GM23338 (cell line): ENCODE data around the gene KCTD1. TPM values are rescaled to one million over a fixed set of nuclear protein-coding genes. Genes with fewer than 3 reads are reported as not detected.
A peak's percentile ranks its signal among the peaks of the same experiment; 100 is the strongest.

Source experiments
- ATAC-seq: fragments of 200-7000 bp; cut with Tn5 transposase; 3 replicates; pipeline ENCODE4 v1.9.1; 2020
- DNase-seq: peaks from one replicate; pipeline ENCODE4 v3.0.0-alpha.2; 2015; ENCODE audit warnings: low spot score
- H2AFZ ChIP-seq: fragments of 200-600 bp; sonication (generic); 2 replicates; pipeline ENCODE4 v1.8.0; 2016; ENCODE audit warnings: antibody characterized with exemption, mild to moderate bottlenecking, moderate library complexity
- H3F3A ChIP-seq: fragments of 200-600 bp; sonication (generic); replicated peaks from 2 replicates; pipeline ENCODE4 v1.8.0; 2017; ENCODE audit warnings: antibody characterized with exemption, mixed run types, low read depth
- H3K27ac ChIP-seq: fragments of 200-600 bp; sonication (generic); 2 replicates; pipeline ENCODE4 v1.6.1; 2016; ENCODE audit warnings: low read depth
- H3K27me3 ChIP-seq: fragments of 200-600 bp; sonication (generic); 2 replicates; pipeline ENCODE4 v1.8.0; 2016; ENCODE audit warnings: mild to moderate bottlenecking, mixed run types, moderate library complexity; ENCODE audit not compliant: insufficient read depth
- H3K36me3 ChIP-seq: fragments of 200-600 bp; sonication (generic); 2 replicates; pipeline ENCODE4 v1.8.0; 2016; ENCODE audit warnings: mild to moderate bottlenecking; ENCODE audit not compliant: insufficient read depth
- H3K4me1 ChIP-seq: fragments of 200-600 bp; sonication (generic); 2 replicates; pipeline ENCODE4 v1.8.0; 2016; ENCODE audit warnings: mild to moderate bottlenecking, moderate library complexity; ENCODE audit not compliant: insufficient read depth
- H3K4me2 ChIP-seq: fragments of 200-600 bp; sonication (generic); 2 replicates; pipeline ENCODE4 v1.7.1; 2017; ENCODE audit warnings: mixed run types
- H3K4me3 ChIP-seq: fragments of 200-600 bp; sonication (generic); 2 replicates; pipeline ENCODE4 v1.6.1; 2016; ENCODE audit warnings: mixed run types
- H3K79me2 ChIP-seq: fragments of 200-600 bp; sonication (generic); replicated peaks from 2 replicates; pipeline ENCODE4 v1.8.0; 2017; ENCODE audit warnings: mild to moderate bottlenecking; ENCODE audit not compliant: insufficient read depth
- H3K9me2 ChIP-seq: fragments of 200-600 bp; sonication (generic); 2 replicates; pipeline ENCODE4 v1.8.0; 2017; ENCODE audit not compliant: insufficient read depth
- H4K20me1 ChIP-seq: fragments of 200-600 bp; sonication (generic); replicated peaks from 2 replicates; pipeline ENCODE4 v1.8.0; 2017; ENCODE audit warnings: mild to moderate bottlenecking; ENCODE audit not compliant: insufficient read depth
- H3K27ac Mint-ChIP-seq: 2 replicates; pipeline ENCODE4 v1.8.0; 2020; ENCODE audit warnings: inconsistent platforms, mild to moderate bottlenecking, moderate library complexity, mixed read lengths
- H3K27me3 Mint-ChIP-seq: 3 replicates; pipeline ENCODE4 v1.8.0; 2022; ENCODE audit warnings: low read depth, mild to moderate bottlenecking, moderate library complexity, mixed read lengths, inconsistent platforms; ENCODE audit not compliant: insufficient read depth, poor library complexity
- H3K36me3 Mint-ChIP-seq: 3 replicates; pipeline ENCODE4 v1.8.0; 2021; ENCODE audit warnings: low read depth, mild to moderate bottlenecking, inconsistent platforms, moderate library complexity, mixed read lengths
- H3K4me1 Mint-ChIP-seq: 3 replicates; pipeline ENCODE4 v1.8.0; 2020; ENCODE audit warnings: mild to moderate bottlenecking, inconsistent platforms, mixed read lengths
- H3K4me3 Mint-ChIP-seq: 3 replicates; pipeline ENCODE4 v1.8.0; 2021; ENCODE audit warnings: moderate library complexity, mild to moderate bottlenecking, inconsistent platforms, mixed read lengths
- H3K9me3 Mint-ChIP-seq: 3 replicates; pipeline ENCODE4 v1.8.0; 2020; ENCODE audit warnings: moderate library complexity, mild to moderate bottlenecking, inconsistent platforms, mixed read lengths
- CREB1 ChIP-seq: fragments of 250-450 bp; sonication (Bioruptor Pico); IDR thresholded peaks from 2 replicates; pipeline ENCODE4 v1.5.0; 2020; ENCODE audit warnings: low read depth, mild to moderate bottlenecking, moderate library complexity
- EZH2phosphoT487 ChIP-seq: fragments of 200-600 bp; sonication (generic); IDR thresholded peaks from one replicate; pipeline ENCODE4 v1.8.1; 2018; ENCODE audit warnings: antibody characterized with exemption; ENCODE audit not compliant: unreplicated experiment
- POLR2AphosphoS5 ChIP-seq: IDR thresholded peaks from 2 replicates; pipeline ENCODE4 v1.6.1; 2016; ENCODE audit warnings: antibody characterized with exemption, low read depth
- ZNF114 ChIP-seq: fragments of 250-450 bp; sonication (Bioruptor Pico); IDR thresholded peaks from 2 replicates; pipeline ENCODE4 v1.5.0; 2020; ENCODE audit warnings: mild to moderate bottlenecking, moderate library complexity
- ZNF331 ChIP-seq: fragments of 250-450 bp; sonication (Bioruptor Pico); IDR thresholded peaks from 2 replicates; pipeline ENCODE4 v1.5.0; 2020; ENCODE audit warnings: low read depth, mild to moderate bottlenecking, moderate library complexity
- polyA plus RNA-seq: library from polyadenylated mRNA; unstranded; fragments of >200 nt; fragmentation: Nextera tagmentation; extraction: Ambion mirVana; gene quantifications from 2 replicates; pipeline ENCODE4 v1.2.1, GENCODE V29; 2016
- total RNA-seq: library from RNA; depleted of rRNA; stranded (reverse); fragments of >200 nt; shearing (Covaris generic); gene quantifications from 2 replicates; pipeline ENCODE4 v1.2.3, GENCODE V29; 2014
- TF ChIP-seq, protein P1 (sequence below), 2 experiments: fragments of 200-600 bp in 1 of 2; sonication (generic) in 1 of 2; conservative IDR thresholded peaks; 2 replicates each; pipeline versions ENCODE4 v1.5.1 to v1.6.1; 2016 to 2017; ENCODE audit warnings: antibody characterized with exemption in 2 of 2, low read depth in 2 of 2, mild to moderate bottlenecking in 2 of 2, moderate library complexity in 1 of 2
- TF ChIP-seq, protein P2 (sequence below): IDR thresholded peaks from one replicate; pipeline ENCODE4 v1.6.1; 2018; ENCODE audit warnings: antibody characterized with exemption; ENCODE audit not compliant: unreplicated experiment

The KCTD1 gene
- total and polyA plus RNA-seq, 2 experiments from 2014 or later, result 7.1 to 20.5 TPM

- Histone ChIP-seq H3K4me2 (no peak overlapping the region), H3K27ac (no peak overlapping the region), H3K9me2 (no peaks in the 10 kb centered on the region), H2AFZ (no peak overlapping the region), H4K20me1 (no peaks in the 10 kb centered on the region), H3K4me1 (peaks cover 6% of the 10 kb centered on the region; the same call in 1 of the 2 replicates), H3K36me3 (no peaks in the 10 kb centered on the region), H3F3A (no peaks in the 10 kb centered on the region), H3K27me3 (no peaks in the 10 kb centered on the region), H3K79me2 (no peaks in the 10 kb centered on the region), H3K4me3 (no peak overlapping the region)
- Mint-ChIP-seq H3K4me3 (no peak overlapping the region; the same call in 2 of the 3 replicates), H3K27me3 (peaks cover 2% of the 10 kb centered on the region), H3K4me1 (peaks cover 9% of the 10 kb centered on the region), H3K9me3 (no peaks in the 10 kb centered on the region; the same call in 2 of the 3 replicates), H3K27ac (0 out of 2 replicates have a peak overlapping the region, but pooled peaks have one; percentile 11), H3K36me3 (no peaks in the 10 kb centered on the region)
- TF ChIP-seq, protein P1, sequence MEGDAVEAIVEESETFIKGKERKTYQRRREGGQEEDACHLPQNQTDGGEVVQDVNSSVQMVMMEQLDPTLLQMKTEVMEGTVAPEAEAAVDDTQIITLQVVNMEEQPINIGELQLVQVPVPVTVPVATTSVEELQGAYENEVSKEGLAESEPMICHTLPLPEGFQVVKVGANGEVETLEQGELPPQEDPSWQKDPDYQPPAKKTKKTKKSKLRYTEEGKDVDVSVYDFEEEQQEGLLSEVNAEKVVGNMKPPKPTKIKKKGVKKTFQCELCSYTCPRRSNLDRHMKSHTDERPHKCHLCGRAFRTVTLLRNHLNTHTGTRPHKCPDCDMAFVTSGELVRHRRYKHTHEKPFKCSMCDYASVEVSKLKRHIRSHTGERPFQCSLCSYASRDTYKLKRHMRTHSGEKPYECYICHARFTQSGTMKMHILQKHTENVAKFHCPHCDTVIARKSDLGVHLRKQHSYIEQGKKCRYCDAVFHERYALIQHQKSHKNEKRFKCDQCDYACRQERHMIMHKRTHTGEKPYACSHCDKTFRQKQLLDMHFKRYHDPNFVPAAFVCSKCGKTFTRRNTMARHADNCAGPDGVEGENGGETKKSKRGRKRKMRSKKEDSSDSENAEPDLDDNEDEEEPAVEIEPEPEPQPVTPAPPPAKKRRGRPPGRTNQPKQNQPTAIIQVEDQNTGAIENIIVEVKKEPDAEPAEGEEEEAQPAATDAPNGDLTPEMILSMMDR (conservative IDR thresholded peaks at IDR 0.05; ENCODE audit: low read depth in 2 of 2), result peak; percentile 61 to 69
- TF ChIP-seq EZH2phosphoT487, result no peak
- DNase-seq (peak; percentile 84), ATAC-seq (peak; percentile 96)
Observed at GRCh38 chr18:26468931-26469340, 79.4 kb downstream of the KCTD1 start.

- H3K9me3 Mint-ChIP-seq, result no peaks in the 10 kb centered on the region; the same call in 2 of the 3 replicates
- Histone ChIP-seq H3K79me2 (no peaks in the 10 kb centered on the region), H4K20me1 (no peaks in the 10 kb centered on the region), H3K4me3 (no peak overlapping the region), H3K9me2 (no peaks in the 10 kb centered on the region), H3K27ac (no peak overlapping the region), H3F3A (no peaks in the 10 kb centered on the region), H3K36me3 (no peaks in the 10 kb centered on the region), H3K4me2 (no peak overlapping the region), H3K27me3 (no peaks in the 10 kb centered on the region), H3K4me1 (peaks cover 6% of the 10 kb centered on the region; the same call in 1 of the 2 replicates), H2AFZ (no peak overlapping the region)
- H3K4me3 Mint-ChIP-seq, result no peak overlapping the region
- DNase-seq (peak; percentile 13), ATAC-seq (peak; percentile 15; the same call in 1 of the 3 replicates)
- no peak overlapping the region for H3K27ac Mint-ChIP-seq
- H3K36me3 Mint-ChIP-seq, result no peaks in the 10 kb centered on the region
- H3K4me1 Mint-ChIP-seq, result peaks cover 9% of the 10 kb centered on the region
- peaks cover 2% of the 10 kb centered on the region for H3K27me3 Mint-ChIP-seq
- TF ChIP-seq ZNF331 (CRISPR knock-in tag) (no peak), ZNF114 (CRISPR knock-in tag) (no peak), CREB1 (CRISPR knock-in tag) (no peak), POLR2AphosphoS5 (no peak)
- TF ChIP-seq, protein P1 (conservative IDR thresholded peaks at IDR 0.05; ENCODE audit: low read depth in 2 of 2), result no peak
- TF ChIP-seq, protein P2, sequence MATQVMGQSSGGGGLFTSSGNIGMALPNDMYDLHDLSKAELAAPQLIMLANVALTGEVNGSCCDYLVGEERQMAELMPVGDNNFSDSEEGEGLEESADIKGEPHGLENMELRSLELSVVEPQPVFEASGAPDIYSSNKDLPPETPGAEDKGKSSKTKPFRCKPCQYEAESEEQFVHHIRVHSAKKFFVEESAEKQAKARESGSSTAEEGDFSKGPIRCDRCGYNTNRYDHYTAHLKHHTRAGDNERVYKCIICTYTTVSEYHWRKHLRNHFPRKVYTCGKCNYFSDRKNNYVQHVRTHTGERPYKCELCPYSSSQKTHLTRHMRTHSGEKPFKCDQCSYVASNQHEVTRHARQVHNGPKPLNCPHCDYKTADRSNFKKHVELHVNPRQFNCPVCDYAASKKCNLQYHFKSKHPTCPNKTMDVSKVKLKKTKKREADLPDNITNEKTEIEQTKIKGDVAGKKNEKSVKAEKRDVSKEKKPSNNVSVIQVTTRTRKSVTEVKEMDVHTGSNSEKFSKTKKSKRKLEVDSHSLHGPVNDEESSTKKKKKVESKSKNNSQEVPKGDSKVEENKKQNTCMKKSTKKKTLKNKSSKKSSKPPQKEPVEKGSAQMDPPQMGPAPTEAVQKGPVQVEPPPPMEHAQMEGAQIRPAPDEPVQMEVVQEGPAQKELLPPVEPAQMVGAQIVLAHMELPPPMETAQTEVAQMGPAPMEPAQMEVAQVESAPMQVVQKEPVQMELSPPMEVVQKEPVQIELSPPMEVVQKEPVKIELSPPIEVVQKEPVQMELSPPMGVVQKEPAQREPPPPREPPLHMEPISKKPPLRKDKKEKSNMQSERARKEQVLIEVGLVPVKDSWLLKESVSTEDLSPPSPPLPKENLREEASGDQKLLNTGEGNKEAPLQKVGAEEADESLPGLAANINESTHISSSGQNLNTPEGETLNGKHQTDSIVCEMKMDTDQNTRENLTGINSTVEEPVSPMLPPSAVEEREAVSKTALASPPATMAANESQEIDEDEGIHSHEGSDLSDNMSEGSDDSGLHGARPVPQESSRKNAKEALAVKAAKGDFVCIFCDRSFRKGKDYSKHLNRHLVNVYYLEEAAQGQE, result no peak
Observed at GRCh38 chr18:26466026-26466425, 82.3 kb downstream of the KCTD1 start.
